IMR-90 (cell line): ENCODE data around the gene PPARGC1A. TPM values are rescaled to one million over a fixed set of nuclear protein-coding genes. Genes with fewer than 3 reads are reported as not detected.

Source experiments
- ATAC-seq: fragments of 200-7000 bp; cut with Tn5 transposase; 2 replicates; pipeline ENCODE4 v1.9.1; 2020; ENCODE audit warnings: low read depth, mild to moderate bottlenecking, moderate library complexity
- BruUV-seq: library from RNA; stranded (reverse); fragments of 400-500 nt; replicated peaks from 2 replicates; lab custom pipeline; 2021; lab: Mats Ljungman, UMichigan
- CTCF ChIA-PET: fragments of 300-600 bp; formaldehyde crosslinking; extraction: SDS; loops from one replicate; lab custom pipeline; 2021; ENCODE audit warnings: antibody characterized with exemption; lab: Yijun Ruan, JAX
- POLR2A ChIA-PET: fragments of 300-600 bp; sonication (Branson Sonifier 250); formaldehyde crosslinking; loops from one replicate; lab custom pipeline; 2022; ENCODE audit warnings: antibody characterized with exemption; ENCODE audit not compliant: unreplicated experiment; lab: Charles Lee
- DNase-seq: peaks from one replicate; pipeline ENCODE4 v3.0.0; 2013
- H2AFZ ChIP-seq: replicated peaks from 2 replicates; pipeline ENCODE3; 2013; ENCODE audit warnings: low read length, mild to moderate bottlenecking; ENCODE audit not compliant: poor library complexity
- H2AK5ac ChIP-seq: 2 replicates; pipeline ENCODE4 v1.6.1; 2013; ENCODE audit warnings: low read depth, low read length, inconsistent platforms
- H2AK9ac ChIP-seq: replicated peaks from 2 replicates; pipeline ENCODE3; 2013; ENCODE audit warnings: mild to moderate bottlenecking, low read depth, low read length, moderate library complexity; ENCODE audit not compliant: poor library complexity
- H2BK120ac ChIP-seq: 2 replicates; pipeline ENCODE4 v1.6.1; 2013; ENCODE audit warnings: low read depth, low read length, inconsistent platforms
- H2BK15ac ChIP-seq: 3 replicates; pipeline ENCODE4 v1.6.1; 2013; ENCODE audit warnings: low read depth, low read length, inconsistent platforms
- H2BK20ac ChIP-seq: 2 replicates; pipeline ENCODE4 v1.6.1; 2013; ENCODE audit warnings: low read depth, mild to moderate bottlenecking, inconsistent platforms, low read length, moderate library complexity
- H2BK5ac ChIP-seq: 2 replicates; pipeline ENCODE4 v1.6.1; 2013; ENCODE audit warnings: mild to moderate bottlenecking, low read depth, low read length, inconsistent platforms; ENCODE audit not compliant: poor library complexity, severe bottlenecking
- H3K14ac ChIP-seq: replicated peaks from 2 replicates; pipeline ENCODE4 v1.6.1; 2013; ENCODE audit warnings: low read depth, low read length, inconsistent platforms
- H3K18ac ChIP-seq: 2 replicates; pipeline ENCODE4 v1.6.1; 2013; ENCODE audit warnings: low read depth, low read length, control low read depth
- H3K23ac ChIP-seq: 2 replicates; pipeline ENCODE4 v1.6.1; 2013; ENCODE audit warnings: low read depth, low read length, inconsistent platforms
- H3K27ac ChIP-seq: 2 replicates; pipeline ENCODE4 v1.5.1; 2013; ENCODE audit warnings: mild to moderate bottlenecking, control low read depth, low read length; ENCODE audit not compliant: insufficient read depth
- H3K27me3 ChIP-seq: 2 replicates; pipeline ENCODE4 v1.6.1; 2013; ENCODE audit warnings: low read length; ENCODE audit not compliant: control insufficient read depth, insufficient read depth
- H3K36me3 ChIP-seq: 2 replicates; pipeline ENCODE4 v1.6.1; 2013; ENCODE audit warnings: low read length, mixed read lengths; ENCODE audit not compliant: control insufficient read depth, insufficient read depth
- H3K4ac ChIP-seq: 2 replicates; pipeline ENCODE4 v1.6.1; 2013; ENCODE audit warnings: low read depth, low read length, inconsistent platforms
- H3K4me1 ChIP-seq: 2 replicates; pipeline ENCODE4 v1.6.1; 2013; ENCODE audit warnings: low read length, mixed read lengths; ENCODE audit not compliant: control insufficient read depth, insufficient read depth
- H3K4me2 ChIP-seq: 2 replicates; pipeline ENCODE4 v1.6.1; 2013; ENCODE audit warnings: low read depth, mild to moderate bottlenecking, control low read depth, low read length, moderate library complexity
- H3K4me3 ChIP-seq: 2 replicates; pipeline ENCODE4 v1.5.1; 2013; ENCODE audit warnings: low read depth, mild to moderate bottlenecking, control low read depth, low read length, moderate library complexity; ENCODE audit not compliant: insufficient read depth
- H3K56ac ChIP-seq: 2 replicates; pipeline ENCODE4 v1.6.1; 2013; ENCODE audit warnings: low read length, inconsistent platforms; ENCODE audit not compliant: insufficient read depth; ENCODE audit errors: extremely low read depth
- H3K79me1 ChIP-seq, 2 experiments: 2 replicates each; pipeline ENCODE4 v1.6.1; 2013; ENCODE audit warnings: low read length in 2 of 2, inconsistent platforms in 1 of 2, low read depth in 1 of 2
- H3K9ac ChIP-seq: 2 replicates; pipeline ENCODE4 v1.6.1; 2013; ENCODE audit warnings: low read depth, low read length, control low read depth
- H3K9me1 ChIP-seq: 2 replicates; pipeline ENCODE4 v1.6.1; 2013; ENCODE audit warnings: low read length, inconsistent platforms; ENCODE audit not compliant: insufficient read depth
- H3K9me3 ChIP-seq: 2 replicates; pipeline ENCODE4 v1.6.1; 2013; ENCODE audit warnings: low read length; ENCODE audit not compliant: control insufficient read depth, insufficient read depth
- H4K20me1 ChIP-seq: 2 replicates; pipeline ENCODE4 v1.6.1; 2013; ENCODE audit warnings: low read length, inconsistent platforms; ENCODE audit not compliant: insufficient read depth
- H4K5ac ChIP-seq: 2 replicates; pipeline ENCODE4 v1.6.1; 2013; ENCODE audit warnings: mild to moderate bottlenecking, low read depth, low read length, control low read depth
- H4K8ac ChIP-seq, 2 experiments: 2 replicates each; pipeline ENCODE4 v1.6.1; 2013; ENCODE audit warnings: low read depth in 2 of 2, low read length in 2 of 2, control low read depth in 1 of 2, inconsistent platforms in 1 of 2
- H4K91ac ChIP-seq: 2 replicates; pipeline ENCODE4 v1.6.1; 2013; ENCODE audit warnings: low read depth, low read length, inconsistent platforms; ENCODE audit not compliant: insufficient read depth
- BHLHE40 ChIP-seq: fragments of 150-350 bp; IDR thresholded peaks from 2 replicates; pipeline ENCODE4 v1.6.1; 2016; ENCODE audit warnings: mild to moderate bottlenecking, low read depth, low read length
- CEBPB ChIP-seq: IDR thresholded peaks from 2 replicates; pipeline ENCODE4 v1.6.1; 2012; ENCODE audit warnings: low read depth, low read length, improper control_type of control experiment
- CHD1 ChIP-seq: IDR thresholded peaks from 2 replicates; pipeline ENCODE4 v1.6.1; 2012; ENCODE audit warnings: low read depth, low read length, improper control_type of control experiment
- FOS ChIP-seq: fragments of 150-350 bp; IDR thresholded peaks from 2 replicates; pipeline ENCODE4 v1.6.1; 2016; ENCODE audit warnings: low read depth, low read length
- MAFK ChIP-seq: IDR thresholded peaks from 2 replicates; pipeline ENCODE4 v1.6.1; 2012; ENCODE audit warnings: low read depth, low read length, improper control_type of control experiment
- MAZ ChIP-seq: IDR thresholded peaks from 2 replicates; pipeline ENCODE4 v1.6.1; 2012; ENCODE audit warnings: low read depth, mild to moderate bottlenecking, low read length, improper control_type of control experiment, moderate library complexity, borderline replicate concordance
- MXI1 ChIP-seq: IDR thresholded peaks from 2 replicates; pipeline ENCODE4 v1.6.1; 2012; ENCODE audit warnings: low read depth, mild to moderate bottlenecking, low read length, moderate library complexity, borderline replicate concordance
- NFE2L2 ChIP-seq: fragments of 150-350 bp; IDR thresholded peaks from 2 replicates; pipeline ENCODE4 v1.6.1; 2016; ENCODE audit warnings: low read depth, mild to moderate bottlenecking, low read length
- POLR2A ChIP-seq: IDR thresholded peaks from 2 replicates; pipeline ENCODE4 v1.6.1; 2012; ENCODE audit warnings: mild to moderate bottlenecking, low read depth, low read length
- RAD21 ChIP-seq: IDR thresholded peaks from 2 replicates; pipeline ENCODE4 v1.6.1; 2012; ENCODE audit warnings: low read length, improper control_type of control experiment
- RCOR1 ChIP-seq: IDR thresholded peaks from 2 replicates; pipeline ENCODE4 v1.6.1; 2012; ENCODE audit warnings: mild to moderate bottlenecking, low read length, improper control_type of control experiment; ENCODE audit not compliant: insufficient replicate concordance
- RFX5 ChIP-seq: IDR thresholded peaks from 2 replicates; pipeline ENCODE4 v1.8.0; 2012; ENCODE audit warnings: low read depth, mild to moderate bottlenecking, low read length, moderate library complexity
- SMC3 ChIP-seq: fragments of 150-350 bp; IDR thresholded peaks from 2 replicates; pipeline ENCODE4 v1.6.1; 2016; ENCODE audit warnings: low read depth, mild to moderate bottlenecking, antibody characterized with exemption, low read length, moderate library complexity
- WGBS, 2 experiments: methylation state at CpG; one replicate each; pipeline versions ENCODE4 v1.1.5 to v1.1.7; 2013; ENCODE audit warnings: missing lambda C conversion rate in 2 of 2; ENCODE audit not compliant: insufficient read length in 1 of 2; ENCODE audit errors: extremely low coverage in 2 of 2; 5-methylcytosine and 5-hydroxymethylcytosine counted together
- dilution Hi-C: fragments of 300-500 bp; cut with HindIII; formaldehyde crosslinking; loops from one replicate; pipeline ENCODE4 v1.14.3; 2018; ENCODE audit warnings: low sequenced_read_pairs; ENCODE audit not compliant: unreplicated experiment
- in situ Hi-C: fragments of 300-500 bp; cut with MboI; formaldehyde crosslinking; loops from 3 replicates; pipeline ENCODE4 v1.14.3; 2019; ENCODE audit warnings: low sequenced_read_pairs, inconsistent platforms, mixed read lengths
- intact Hi-C: fragments of 100-400 bp; cut with micrococcal nuclease; formaldehyde crosslinking; loops from 2 replicates; pipeline ENCODE4 v1.10.0; 2022
- polyA plus RNA-seq, 3 experiments: library from polyadenylated mRNA; depleted of rRNA; stranded (reverse); fragments of >200 nt; gene quantifications; 2 replicates each; pipeline ENCODE4 v1.2.3, GENCODE V29; 2012; ENCODE audit warnings: low replicate concordance in 1 of 3
- total RNA-seq: library from RNA; depleted of rRNA; stranded (reverse); fragments of >200 nt; gene quantifications from 2 replicates; pipeline ENCODE4 v1.2.3, GENCODE V29; 2012
- TF ChIP-seq, protein P1 (sequence below): fragments of 150-350 bp; IDR thresholded peaks from 2 replicates; pipeline ENCODE4 v1.6.1; 2017; ENCODE audit warnings: mild to moderate bottlenecking, antibody characterized with exemption, low read length, low read depth
- TF ChIP-seq, protein P2 (sequence below): conservative IDR thresholded peaks from 2 replicates; pipeline ENCODE4 v1.5.1; 2012; ENCODE audit warnings: mild to moderate bottlenecking, low read depth, low read length, improper control_type of control experiment
- TF ChIP-seq, protein P3 (sequence below): fragments of 150-350 bp; IDR thresholded peaks from 2 replicates; pipeline ENCODE4 v1.6.1; 2016; ENCODE audit warnings: low read depth, mild to moderate bottlenecking, low read length, moderate library complexity, borderline replicate concordance

PPARGC1A gene
- total and polyA plus RNA-seq, 2 of the 4 experiments (the other 2 are of a cell fraction), result under 0.01 to 0.03 TPM

DNA sequence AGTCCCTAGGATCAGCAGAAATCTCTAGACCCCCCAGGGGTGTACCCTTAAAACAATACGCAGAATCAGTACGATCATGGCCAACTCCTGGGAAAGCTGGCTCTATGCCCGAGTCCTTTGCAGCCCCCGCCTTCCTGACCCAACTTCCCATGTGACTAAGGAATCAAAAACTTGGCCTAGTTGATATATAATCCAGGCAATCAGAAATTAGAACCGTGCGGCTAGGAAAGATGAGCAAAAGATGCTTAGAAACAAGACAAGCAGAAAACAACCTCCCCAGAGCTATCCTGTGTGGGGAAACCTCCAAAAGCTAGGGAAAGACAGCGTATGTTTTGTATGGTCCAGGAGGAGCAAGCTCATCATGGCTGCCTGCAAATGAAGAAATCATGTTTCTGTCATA, 110.0 kb downstream of the PPARGC1A start:
- Histone ChIP-seq H2BK5ac (no peak overlapping the region), H4K91ac (no peak overlapping the region), H3K27me3 (peaks cover 2% of the 10 kb centered on the region; the same call in 1 of the 2 replicates), H3K9me3 (no peaks in the 10 kb centered on the region), H3K79me1 (no peaks in the 10 kb centered on the region), H3K14ac (no peak overlapping the region), H4K8ac (no peak overlapping the region), H3K9me1 (no peaks in the 10 kb centered on the region), H3K18ac (no peak overlapping the region), H3K23ac (no peak overlapping the region), H4K5ac (no peak overlapping the region), H2AFZ (no peak overlapping the region), H3K4ac (no peak overlapping the region), H2AK9ac (no peak overlapping the region), H2BK20ac (no peak overlapping the region), H3K36me3 (no peaks in the 10 kb centered on the region), H3K27ac (no peak overlapping the region), H2BK15ac (no peak overlapping the region), H3K9ac (no peak overlapping the region), H3K4me1 (no peaks in the 10 kb centered on the region), H3K4me3 (no peak overlapping the region), H3K4me2 (no peak overlapping the region), H3K56ac (no peak overlapping the region), H4K20me1 (no peaks in the 10 kb centered on the region), H2AK5ac (no peak overlapping the region), H2BK120ac (no peak overlapping the region)
- CTCF ChIA-PET, result no interaction called here
- ATAC-seq (no peak), DNase-seq (no peak)
- no TSS peak for BruUV-seq
- TF ChIP-seq, protein P1, sequence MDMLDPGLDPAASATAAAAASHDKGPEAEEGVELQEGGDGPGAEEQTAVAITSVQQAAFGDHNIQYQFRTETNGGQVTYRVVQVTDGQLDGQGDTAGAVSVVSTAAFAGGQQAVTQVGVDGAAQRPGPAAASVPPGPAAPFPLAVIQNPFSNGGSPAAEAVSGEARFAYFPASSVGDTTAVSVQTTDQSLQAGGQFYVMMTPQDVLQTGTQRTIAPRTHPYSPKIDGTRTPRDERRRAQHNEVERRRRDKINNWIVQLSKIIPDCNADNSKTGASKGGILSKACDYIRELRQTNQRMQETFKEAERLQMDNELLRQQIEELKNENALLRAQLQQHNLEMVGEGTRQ, result no peak
- TF ChIP-seq MXI1 (no peak), RAD21 (no peak), CHD1 (no peak), FOS (no peak), MAZ (no peak), POLR2A (no peak), BHLHE40 (no peak), MAFK (no peak), SMC3 (no peak), RCOR1 (no peak), CEBPB (no peak), NFE2L2 (no peak), RFX5 (no peak)
- TF ChIP-seq, protein P2, sequence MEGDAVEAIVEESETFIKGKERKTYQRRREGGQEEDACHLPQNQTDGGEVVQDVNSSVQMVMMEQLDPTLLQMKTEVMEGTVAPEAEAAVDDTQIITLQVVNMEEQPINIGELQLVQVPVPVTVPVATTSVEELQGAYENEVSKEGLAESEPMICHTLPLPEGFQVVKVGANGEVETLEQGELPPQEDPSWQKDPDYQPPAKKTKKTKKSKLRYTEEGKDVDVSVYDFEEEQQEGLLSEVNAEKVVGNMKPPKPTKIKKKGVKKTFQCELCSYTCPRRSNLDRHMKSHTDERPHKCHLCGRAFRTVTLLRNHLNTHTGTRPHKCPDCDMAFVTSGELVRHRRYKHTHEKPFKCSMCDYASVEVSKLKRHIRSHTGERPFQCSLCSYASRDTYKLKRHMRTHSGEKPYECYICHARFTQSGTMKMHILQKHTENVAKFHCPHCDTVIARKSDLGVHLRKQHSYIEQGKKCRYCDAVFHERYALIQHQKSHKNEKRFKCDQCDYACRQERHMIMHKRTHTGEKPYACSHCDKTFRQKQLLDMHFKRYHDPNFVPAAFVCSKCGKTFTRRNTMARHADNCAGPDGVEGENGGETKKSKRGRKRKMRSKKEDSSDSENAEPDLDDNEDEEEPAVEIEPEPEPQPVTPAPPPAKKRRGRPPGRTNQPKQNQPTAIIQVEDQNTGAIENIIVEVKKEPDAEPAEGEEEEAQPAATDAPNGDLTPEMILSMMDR, result no peak
- TF ChIP-seq, protein P3, sequence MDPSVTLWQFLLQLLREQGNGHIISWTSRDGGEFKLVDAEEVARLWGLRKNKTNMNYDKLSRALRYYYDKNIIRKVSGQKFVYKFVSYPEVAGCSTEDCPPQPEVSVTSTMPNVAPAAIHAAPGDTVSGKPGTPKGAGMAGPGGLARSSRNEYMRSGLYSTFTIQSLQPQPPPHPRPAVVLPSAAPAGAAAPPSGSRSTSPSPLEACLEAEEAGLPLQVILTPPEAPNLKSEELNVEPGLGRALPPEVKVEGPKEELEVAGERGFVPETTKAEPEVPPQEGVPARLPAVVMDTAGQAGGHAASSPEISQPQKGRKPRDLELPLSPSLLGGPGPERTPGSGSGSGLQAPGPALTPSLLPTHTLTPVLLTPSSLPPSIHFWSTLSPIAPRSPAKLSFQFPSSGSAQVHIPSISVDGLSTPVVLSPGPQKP, result no peak
- dilution Hi-C loops, result no loop called here
- POLR2A ChIA-PET, result no interaction called here
- intact Hi-C loops, result no loop called here
- in situ Hi-C loops, result no loop called here
- WGBS, 2 experiments, result no CpG with 5 or more reads among the region's 7 CpGs
